Stimulated activated CD4-positive, alpha-beta T cell treated with anti-CD3 and anti-CD28 coated beads, TNF-alpha, amount 100 ng/mL, for 1 hour (primary cell): ENCODE results near the gene TBC1D19.
"Not testable (repeated sequence)": the region's sequence is repeated elsewhere in the genome, so short reads cannot be mapped to it uniquely, and the experiment has no call there.

Experiments used
- DNase-seq, 3 donors: peaks; one replicate each; pipeline ENCODE4 v3.0.0-alpha.2; 2020; ENCODE audit warnings: low read depth in 3 of 3, low spot score in 1 of 3

TBC1D19 gene, protein sequence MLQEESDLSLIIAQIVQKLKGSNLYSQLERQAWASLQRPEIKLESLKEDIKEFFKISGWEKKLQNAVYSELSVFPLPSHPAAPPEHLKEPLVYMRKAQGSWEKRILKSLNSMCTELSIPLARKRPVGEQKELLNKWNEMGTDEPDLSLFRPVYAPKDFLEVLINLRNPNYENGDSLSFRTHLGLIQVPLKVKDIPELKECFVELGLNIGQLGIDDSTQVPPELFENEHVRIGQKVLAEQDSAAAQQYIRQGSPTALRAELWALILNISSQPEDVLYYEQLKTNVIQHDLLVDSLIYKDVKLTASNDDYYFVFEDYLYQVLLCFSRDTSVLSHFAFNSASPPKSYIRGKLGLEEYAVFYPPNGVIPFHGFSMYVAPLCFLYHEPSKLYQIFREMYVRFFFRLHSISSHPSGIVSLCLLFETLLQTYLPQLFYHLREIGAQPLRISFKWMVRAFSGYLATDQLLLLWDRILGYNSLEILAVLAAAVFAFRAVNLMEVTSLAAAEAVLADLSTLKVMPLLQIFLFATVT

GRCh38 chr4:26583865-26584652 lies at the start of gene TBC1D19:
TBC1D19 (plus strand) TSS chr4:26584084; CDS start chr4:26584194, 110 bp downstream.
- peak; percentile 68 to 84 (median 69) for DNase-seq

DNA sequence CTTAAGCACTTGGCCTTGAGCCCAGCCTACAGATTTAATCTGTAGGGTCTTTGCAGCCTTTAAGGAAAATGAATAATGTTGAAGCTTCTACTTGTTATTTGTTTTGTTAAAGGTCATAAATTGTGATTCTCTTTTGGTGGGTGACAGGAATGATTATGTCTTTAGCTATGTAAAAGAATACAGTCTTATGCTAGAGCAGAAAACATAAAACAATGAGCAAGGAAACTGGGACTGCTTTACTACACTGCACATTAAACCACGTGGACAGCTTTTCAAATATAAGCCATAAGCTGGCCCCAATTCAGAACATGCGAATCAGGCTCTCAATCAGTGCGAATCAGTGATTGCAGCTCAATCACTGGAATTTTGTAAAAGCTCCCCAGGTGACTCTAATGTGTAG lies 40.9 kb upstream of the TBC1D19 start:
- DNase-seq, result no peak

DNA sequence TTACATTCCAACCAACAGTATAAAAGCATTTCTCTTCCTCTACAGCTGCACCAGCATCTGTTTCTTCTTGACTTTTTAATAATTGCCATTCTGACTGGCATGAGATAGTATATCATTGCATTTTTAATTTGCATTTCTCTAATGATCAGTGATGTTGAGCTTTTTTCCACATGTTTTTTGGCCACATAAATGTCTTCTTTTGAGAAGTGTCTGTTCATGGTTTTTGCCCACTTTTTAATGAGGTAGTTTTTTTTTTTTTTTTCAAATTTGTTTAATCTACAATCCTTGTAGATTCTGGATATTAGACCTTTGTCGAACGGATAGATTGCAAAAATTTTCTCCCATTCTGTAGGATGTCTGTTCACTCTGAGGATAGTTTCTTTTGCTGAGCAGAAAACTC lies 39.5 kb upstream of the TBC1D19 start:
- no peak for DNase-seq

DNA sequence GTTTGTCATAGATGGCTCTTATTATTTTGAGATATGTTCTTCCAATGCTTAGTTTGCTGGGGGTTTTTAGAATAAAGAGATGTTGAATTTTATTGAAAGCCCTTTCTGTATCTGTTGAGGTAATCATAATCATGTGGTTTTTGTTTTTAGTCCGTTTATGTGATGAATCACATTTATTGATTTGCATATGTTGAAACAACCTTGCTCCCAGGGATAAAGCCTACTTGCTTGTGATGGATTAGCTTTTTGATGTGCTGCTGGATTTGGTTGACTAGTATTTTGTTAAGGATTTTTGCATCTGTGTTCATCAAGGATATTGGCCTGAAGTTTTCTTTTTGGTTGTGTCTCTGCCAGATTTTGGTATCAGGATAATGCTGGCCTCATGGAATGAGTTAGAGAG lies 35.5 kb upstream of the TBC1D19 start:
- not testable (repeated sequence) for DNase-seq

GRCh38 chr4:26557164-26557563 lies 26.7 kb upstream of the TBC1D19 start:
- no peak for DNase-seq

GRCh38 chr4:26558166-26558895 lies 25.6 kb upstream of the TBC1D19 start:
- DNase-seq, result no peak

- no peak for DNase-seq
Observed at GRCh38 chr4:26566133-26566532, 17.8 kb upstream of the TBC1D19 start.

- no peak for DNase-seq
Observed at GRCh38 chr4:26568446-26568994, 15.4 kb upstream of the TBC1D19 start.

GRCh38 chr4:26570596-26570995 lies 13.3 kb upstream of the TBC1D19 start:
- no peak for DNase-seq

GRCh38 chr4:26573389-26573794 lies 10.5 kb upstream of the TBC1D19 start:
- no peak for DNase-seq

DNA sequence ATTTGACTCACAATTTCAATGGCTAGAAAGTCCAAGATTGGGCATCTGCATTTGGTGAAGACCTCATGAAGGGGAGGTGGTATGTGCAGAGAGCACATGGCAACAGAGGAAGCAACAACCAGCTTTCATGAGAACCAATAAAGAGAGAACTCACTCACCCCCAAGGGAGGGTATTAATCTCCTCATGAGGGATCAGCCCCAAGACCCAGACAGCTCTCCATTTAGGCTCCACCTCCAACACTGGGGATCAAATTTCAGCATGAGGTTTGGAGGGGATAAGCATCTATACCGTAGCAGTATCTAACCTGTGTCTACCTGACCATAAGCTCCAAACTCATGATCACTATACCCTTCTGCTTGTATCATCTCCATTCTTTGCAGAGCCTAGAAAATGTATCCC lies 9.3 kb upstream of the TBC1D19 start:
- no peak for DNase-seq

- DNase-seq, result no peak
Observed at GRCh38 chr4:26576231-26576739, 7.6 kb upstream of the TBC1D19 start.

DNA sequence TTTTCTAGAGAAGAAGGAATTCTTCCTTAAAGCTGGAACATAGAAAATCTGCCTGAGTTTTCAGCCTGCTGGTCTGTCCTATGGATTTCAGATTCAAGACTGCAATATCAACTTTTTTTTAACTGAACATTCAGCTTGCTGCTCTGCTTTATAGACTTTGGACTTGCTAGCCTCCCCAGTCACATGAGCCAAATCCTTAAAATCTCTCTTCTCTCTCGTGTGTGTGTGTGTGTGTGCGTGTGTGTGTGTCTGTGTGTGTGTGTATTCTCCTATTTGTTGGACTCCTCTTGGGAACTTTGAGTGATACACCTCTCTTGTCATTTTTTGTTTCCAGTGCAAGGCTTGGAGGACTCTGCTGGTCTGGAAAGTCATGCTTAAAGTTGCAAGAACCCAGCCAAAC lies 6.8 kb upstream of the TBC1D19 start:
- no peak for DNase-seq

DNA sequence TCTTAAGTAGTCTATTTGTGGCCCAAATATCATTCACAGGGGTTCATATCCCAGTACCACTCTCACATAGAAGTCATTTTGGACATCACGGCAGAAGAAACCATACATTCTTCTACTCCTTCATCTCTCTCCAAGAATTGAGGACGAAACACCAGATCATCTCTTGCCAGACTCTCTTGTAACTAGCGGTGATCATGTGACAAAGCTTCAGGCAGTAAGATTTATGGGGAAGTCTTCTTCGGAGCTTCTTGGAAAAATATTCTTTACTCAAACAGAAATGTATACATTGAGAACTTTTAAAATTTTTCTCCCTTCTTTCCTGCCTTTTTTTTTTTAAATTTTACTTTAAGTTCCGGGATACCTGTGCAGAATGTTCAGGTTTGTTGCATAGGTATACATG lies 4.7 kb upstream of the TBC1D19 start:
- no peak for DNase-seq

- not testable (repeated sequence) for DNase-seq
Observed at GRCh38 chr4:26581341-26581740, 2.5 kb upstream of the TBC1D19 start.

DNA sequence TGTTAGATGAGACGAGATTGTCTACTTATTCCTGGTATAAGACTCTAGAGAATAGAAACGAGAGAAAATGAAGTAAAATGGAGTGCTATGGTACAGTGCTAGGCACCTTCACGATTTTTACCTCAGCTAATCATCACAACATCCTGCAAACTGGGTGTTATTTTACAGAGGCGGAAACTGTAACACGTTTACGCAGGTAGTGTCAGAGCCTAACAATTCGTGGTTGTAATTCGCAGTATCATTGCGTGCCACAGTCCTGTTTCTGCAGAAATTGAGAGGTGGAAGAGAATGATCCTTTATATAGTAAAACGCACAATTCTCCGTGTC lies 383 bp upstream of the TBC1D19 start:
- no peak for DNase-seq

DNA sequence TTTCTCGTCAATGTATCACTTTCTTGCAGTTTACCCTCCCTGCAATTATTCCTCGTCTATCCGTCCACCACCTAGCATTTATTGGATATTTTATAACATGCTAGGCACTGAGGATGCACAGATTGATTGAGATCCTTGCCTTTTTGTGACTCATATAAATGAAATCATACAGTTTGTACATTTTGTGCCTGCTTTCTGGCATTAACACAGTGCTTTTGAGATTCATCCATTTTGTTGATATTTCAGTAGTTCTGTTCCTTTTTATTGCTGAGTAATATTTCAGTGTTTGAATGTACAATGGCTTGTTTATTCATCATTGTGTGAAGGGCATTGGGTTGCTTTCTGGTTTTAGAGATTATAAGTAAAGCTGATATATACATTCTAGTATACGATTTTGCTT lies 841 bp downstream of the TBC1D19 start:
- DNase-seq, result no peak

- no peak for DNase-seq
Observed at GRCh38 chr4:26589705-26590104, 5.8 kb downstream of the TBC1D19 start.

DNA sequence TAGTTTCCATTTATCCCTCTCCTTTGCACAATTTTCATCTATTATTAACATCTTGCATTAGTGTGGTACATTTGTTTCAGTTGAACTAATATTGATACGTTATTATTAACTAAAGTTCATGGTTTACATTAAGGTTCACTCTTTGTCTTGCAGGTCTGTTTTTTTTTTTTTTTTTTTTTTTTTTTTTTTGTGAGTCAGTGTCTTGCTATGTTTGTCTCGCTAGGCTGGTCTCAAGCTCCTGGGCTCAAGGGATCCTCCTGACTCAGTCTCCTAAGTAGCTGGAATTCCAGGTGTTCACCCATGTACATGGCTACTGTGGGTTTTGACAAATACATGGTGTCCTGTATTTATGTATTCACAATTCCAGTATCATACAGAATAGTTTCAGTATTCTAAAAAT lies 6.8 kb downstream of the TBC1D19 start:
- no peak for DNase-seq

DNA sequence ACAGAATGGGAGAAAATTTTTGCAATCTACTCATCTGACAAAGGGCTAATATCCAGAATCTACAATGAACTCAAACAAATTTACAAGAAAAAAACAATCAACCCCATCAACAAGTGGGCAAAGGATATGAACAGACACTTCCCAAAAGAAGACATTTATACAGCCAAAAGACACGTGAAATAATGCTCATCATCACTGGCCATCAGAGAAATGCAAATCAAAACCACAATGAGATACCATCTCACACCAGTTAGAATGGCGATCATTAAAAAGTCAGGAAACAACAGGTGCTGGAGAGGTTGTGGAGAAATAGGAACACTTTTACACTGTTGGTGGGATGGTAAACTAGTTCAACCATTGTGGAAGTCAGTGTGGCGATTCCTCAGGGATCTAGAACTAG lies 9.7 kb downstream of the TBC1D19 start:
- not testable (repeated sequence) for DNase-seq

DNA sequence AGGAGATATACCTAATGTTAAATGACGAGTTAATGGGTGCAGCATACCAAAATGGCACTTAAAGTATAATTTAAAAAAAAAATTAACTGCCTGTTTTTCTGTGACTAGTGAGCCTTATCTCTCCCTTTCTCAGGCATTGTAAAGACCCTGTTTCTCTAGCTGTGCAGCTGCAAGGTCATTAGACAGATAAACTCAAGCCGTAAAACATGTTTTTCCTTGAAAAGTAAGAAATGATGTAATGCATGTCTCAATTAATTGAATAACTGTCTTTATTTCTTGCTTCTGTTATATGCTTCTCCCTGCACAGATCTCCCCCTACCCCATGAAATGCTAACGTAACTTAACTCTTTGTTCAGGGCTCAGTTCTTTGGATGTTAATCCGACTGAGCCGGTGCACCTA lies 10.5 kb downstream of the TBC1D19 start:
- DNase-seq, result no peak
